IPS-20b (cell line): Measurements from ENCODE around the gene GLUD1.
"Not testable (repeated sequence)": the region's sequence is repeated elsewhere in the genome, so short reads cannot be mapped to it uniquely, and the experiment has no call there.

Experiments used
- H3K27ac ChIP-seq: one replicate; pipeline ENCODE4 v1.5.1; 2013; ENCODE audit warnings: low read length
- H3K27me3 ChIP-seq: 2 replicates; pipeline ENCODE4 v1.6.1; 2013; ENCODE audit warnings: mild to moderate bottlenecking, low read length, inconsistent platforms; ENCODE audit not compliant: insufficient read depth
- H3K36me3 ChIP-seq: 2 replicates; pipeline ENCODE4 v1.6.1; 2013; ENCODE audit warnings: low read depth, mild to moderate bottlenecking, inconsistent platforms, low read length, moderate library complexity; ENCODE audit not compliant: insufficient read depth
- H3K4me1 ChIP-seq: 2 replicates; pipeline ENCODE4 v1.6.1; 2013; ENCODE audit warnings: mild to moderate bottlenecking, control low read depth, inconsistent platforms, low read length, moderate library complexity; ENCODE audit not compliant: insufficient read depth
- H3K4me3 ChIP-seq: 2 replicates; pipeline ENCODE4 v1.5.1; 2013; ENCODE audit warnings: mild to moderate bottlenecking, low read length, inconsistent platforms
- H3K9ac ChIP-seq: 2 replicates; pipeline ENCODE4 v1.6.1; 2013; ENCODE audit warnings: low read depth, mild to moderate bottlenecking, inconsistent platforms, low read length, moderate library complexity
- H3K9me3 ChIP-seq: 2 replicates; pipeline ENCODE4 v1.6.1; 2013; ENCODE audit warnings: mild to moderate bottlenecking, low read depth, low read length, inconsistent platforms; ENCODE audit not compliant: insufficient read depth

Gene GLUD1

DNA sequence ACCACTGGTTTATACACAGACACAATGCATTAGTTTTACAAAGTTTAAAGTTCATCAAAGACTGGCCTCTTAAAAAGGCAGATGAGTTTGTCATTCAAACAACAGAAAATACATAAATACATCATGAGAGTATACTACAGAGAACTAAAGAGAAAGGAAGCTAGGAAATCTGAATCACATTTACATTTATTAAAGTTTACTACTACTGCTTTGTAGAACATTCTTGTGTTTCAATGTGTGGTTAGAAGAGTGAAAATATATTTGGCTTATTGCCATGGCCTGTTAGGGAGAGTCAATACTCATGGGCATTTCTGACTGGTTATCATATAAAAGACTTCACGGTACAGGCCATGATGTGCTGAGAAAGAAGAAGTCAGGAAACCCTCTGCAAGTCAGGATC is 87.5 kb downstream of the GLUD1 start:
- not testable (repeated sequence) for H3K9me3 ChIP-seq, H3K27me3 ChIP-seq, H3K27ac ChIP-seq, H3K9ac ChIP-seq, H3K4me3 ChIP-seq, H3K4me1 ChIP-seq, H3K36me3 ChIP-seq

- H3K36me3 ChIP-seq = no peaks in the 10 kb centered on the region
These were observed 94.2 kb downstream of the GLUD1 start for GRCh38 chr10:87000491-87000890.

More at GRCh38 chr10:87000491-87000890, 94.2 kb downstream of the GLUD1 start:
- H3K4me3 ChIP-seq = no peak overlapping the region
- no peak overlapping the region for H3K27ac ChIP-seq
- no peaks in the 10 kb centered on the region for H3K4me1 ChIP-seq
- no peaks in the 10 kb centered on the region for H3K9me3 ChIP-seq
- H3K27me3 ChIP-seq = no peaks in the 10 kb centered on the region
- no peak overlapping the region for H3K9ac ChIP-seq
